GM19240 (cell line): Measurements from ENCODE around the gene ARHGEF4.
"Not testable (repeated sequence)": the region's sequence is repeated elsewhere in the genome, so short reads cannot be mapped to it uniquely, and the experiment has no call there.

Source experiments
- DNase-seq: peaks from one replicate; pipeline ENCODE4 v3.0.0; 2011; ENCODE audit warnings: low spot score; ENCODE audit not compliant: insufficient read length

Gene ARHGEF4

GRCh38 chr2:131075578-131075977 is 238.9 kb downstream of the ARHGEF4 start:
- DNase-seq: not testable (repeated sequence)

- DNase-seq: no peak
These were observed 240.0 kb downstream of the ARHGEF4 start for GRCh38 chr2:131076707-131077106.

DNA sequence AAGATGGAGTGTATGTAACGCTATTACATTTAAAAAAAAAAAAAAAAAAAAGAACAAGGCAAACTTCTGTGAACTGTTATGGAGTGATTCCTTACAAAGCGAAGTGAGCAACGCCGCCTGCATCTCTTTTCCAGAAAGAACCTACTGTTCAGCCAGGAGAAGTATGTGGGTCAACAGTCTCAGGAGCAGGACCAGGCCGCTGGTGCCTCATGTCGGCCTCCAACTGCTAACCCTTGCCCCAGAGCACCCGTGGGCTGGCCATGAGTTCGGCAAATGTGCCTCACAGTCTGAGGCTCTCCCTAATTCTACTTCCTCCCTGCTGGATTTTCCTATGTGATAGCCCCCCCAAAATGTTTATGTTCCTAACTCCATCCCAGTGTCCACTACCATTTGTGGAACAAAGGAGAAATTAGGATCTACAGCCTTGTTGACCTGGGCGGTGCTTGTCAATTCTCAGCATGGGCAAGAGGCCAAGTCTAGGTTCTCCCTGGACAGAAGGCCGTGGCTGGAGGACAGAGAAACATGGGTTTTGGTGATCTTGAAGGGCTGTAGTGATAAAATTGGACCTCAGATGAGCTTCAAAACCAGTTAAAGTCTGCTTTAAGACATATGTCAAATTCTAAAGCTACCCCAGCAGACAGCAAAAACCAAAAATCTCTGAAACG is 240.6 kb downstream of the ARHGEF4 start:
- DNase-seq: no peak

GRCh38 chr2:131077966-131078365 is 241.3 kb downstream of the ARHGEF4 start:
- no peak for DNase-seq

GRCh38 chr2:131079931-131080330 is 243.2 kb downstream of the ARHGEF4 start:
- DNase-seq: not testable (repeated sequence)

DNA sequence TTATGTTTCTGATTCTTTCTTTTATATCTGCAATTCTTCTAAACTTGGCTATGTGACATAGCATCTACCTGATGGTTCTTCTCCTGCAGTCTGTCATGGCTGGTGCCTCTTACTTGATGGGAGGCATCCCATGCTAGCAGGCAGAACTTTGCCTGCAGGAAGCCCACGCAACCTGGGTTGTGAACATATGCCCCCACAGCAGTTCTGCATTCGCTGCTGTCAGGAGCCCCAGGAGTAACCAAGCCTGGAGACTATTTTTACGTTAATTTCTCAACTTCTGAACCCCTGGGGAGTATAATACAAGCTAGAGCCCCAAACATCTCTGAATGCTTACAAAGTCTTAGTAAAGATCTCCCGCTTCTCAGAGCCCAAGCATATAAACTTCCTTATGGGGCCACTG is 244.5 kb downstream of the ARHGEF4 start:
- no peak for DNase-seq

GRCh38 chr2:131085646-131086045 is 248.9 kb downstream of the ARHGEF4 start:
- DNase-seq: no peak

- no peak for DNase-seq
These were observed 255.8 kb downstream of the ARHGEF4 start for GRCh38 chr2:131092458-131093005.

DNA sequence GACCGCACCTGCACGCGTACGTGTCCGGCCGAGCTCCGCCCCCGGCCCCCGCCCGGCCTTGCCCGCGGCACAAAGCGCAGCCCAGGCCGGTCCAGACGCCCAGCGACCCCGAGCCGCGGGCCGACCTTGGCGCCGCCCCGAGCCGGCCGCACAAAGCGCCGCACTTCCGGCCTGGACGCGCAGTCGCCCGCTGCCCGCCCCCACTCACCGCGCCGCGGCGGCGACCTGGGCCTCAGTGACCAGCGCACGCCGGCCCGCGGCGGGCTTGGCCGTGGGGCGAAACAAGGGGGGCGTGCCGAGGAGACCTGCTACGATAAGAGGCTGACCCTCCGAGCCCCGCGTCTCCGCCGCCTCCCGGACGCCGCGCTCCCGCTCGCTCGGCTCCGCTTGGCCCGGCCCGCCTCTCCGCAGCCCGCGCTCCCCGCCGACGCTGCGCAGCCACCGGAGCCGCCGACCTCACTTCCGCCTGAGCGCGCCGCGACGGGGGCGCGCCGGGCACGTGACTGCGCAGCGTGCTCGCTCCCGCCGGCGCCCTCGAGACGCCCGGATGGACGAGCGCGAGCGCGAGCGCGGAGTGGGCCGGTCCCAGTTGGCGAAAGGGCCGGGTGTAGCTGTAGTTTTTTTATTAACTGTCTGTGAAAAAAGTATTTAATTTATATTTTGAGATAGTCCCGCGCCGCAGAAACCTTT is 256.4 kb downstream of the ARHGEF4 start, which contains the start of gene FAM168B:
TSS of gene FAM168B (minus strand) at position 455 of the 690 bp plus-strand sequence. CDS start 10,814 bp downstream, outside the sequence.
- peak; percentile 86 for DNase-seq

DNA sequence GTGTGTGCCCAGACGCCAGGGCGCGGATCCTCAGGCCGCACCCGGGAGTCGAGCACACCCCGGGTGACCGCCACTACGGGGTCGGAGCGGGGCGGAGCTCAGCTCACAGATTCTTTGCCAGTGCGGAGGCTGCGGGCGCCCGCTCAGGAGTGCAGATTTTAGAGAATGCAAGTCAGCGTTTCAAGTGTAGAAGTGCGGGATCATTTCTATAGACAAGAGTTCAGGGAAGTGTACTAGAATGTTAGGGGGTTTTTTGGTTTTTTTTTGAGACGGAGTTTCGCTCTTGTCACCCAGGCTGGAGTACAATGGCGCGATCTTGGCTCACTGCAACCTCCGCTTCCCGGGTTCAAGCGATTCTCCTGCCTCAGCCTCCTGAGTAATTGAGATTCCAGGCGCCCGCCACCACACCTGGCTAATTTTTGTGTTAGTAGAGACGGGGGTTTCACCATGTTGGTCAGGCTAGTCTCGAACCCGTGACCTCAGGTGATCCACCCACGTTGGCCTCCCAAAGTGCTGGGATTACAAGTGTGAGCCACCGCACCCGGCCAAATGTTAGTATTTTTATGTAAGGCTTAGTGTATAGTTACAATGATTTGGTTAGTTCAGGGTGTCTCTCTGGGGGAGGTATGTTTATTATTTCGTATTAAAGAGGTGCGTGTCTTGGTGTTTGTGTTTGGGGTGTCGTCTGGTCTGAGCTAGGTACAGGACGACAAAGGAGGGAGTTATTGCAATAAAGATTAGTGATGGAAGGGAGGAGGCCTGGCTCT is 257.2 kb downstream of the ARHGEF4 start:
- no peak for DNase-seq

DNA sequence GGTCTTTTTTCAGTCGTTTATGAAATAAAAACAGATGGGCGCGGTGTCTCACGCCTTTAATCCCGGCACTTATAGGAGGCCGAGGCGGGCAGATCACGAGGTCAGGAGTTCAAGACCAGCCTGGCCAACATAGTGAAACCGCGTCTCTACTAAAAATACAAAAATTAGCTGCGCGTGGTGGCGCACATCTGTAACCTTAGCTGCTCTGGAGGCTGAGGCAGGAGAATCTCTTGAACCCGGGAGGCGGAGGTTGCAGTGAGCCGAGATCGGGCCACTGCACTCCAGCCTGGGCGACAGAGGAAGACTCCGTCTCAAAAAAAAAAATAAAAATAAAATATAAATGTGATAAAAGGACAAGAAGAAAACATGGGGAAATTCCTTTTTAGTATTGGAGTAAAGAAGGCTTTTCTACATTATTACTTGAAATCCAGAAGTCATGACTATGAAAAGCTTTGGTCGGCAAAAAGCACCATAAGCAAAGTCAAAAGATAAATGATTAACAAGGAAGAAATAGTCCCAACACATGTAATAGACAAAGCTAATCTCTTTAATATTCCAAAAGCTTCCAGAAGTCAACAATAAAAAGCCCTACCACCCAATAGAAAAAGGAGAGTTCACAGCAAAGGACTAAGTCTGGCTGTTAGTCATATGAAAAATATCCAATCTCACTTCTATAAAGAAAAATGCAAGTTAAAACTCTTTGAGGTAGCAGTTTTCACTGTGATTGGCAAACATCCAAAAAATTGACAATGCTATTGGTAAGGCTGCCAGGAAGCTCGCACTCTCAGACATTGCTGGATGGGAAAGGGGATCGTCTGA is 258.0 kb downstream of the ARHGEF4 start:
- no peak for DNase-seq
